Memory B cell (primary cell): ENCODE results near the gene FARP1.
"Not testable (repeated sequence)": the region's sequence is repeated elsewhere in the genome, so short reads cannot be mapped to it uniquely, and the experiment has no call there.

Experiments used
- ATAC-seq: fragments of 150-1000 bp; cut with Tn5 transposase; 2 replicates; pipeline ENCODE4 v1.10.0; 2021; ENCODE audit warnings: low read depth, mild to moderate bottlenecking, moderate library complexity
- DNase-seq, 2 donors: peaks; one replicate each; pipeline ENCODE4 v3.0.0; 2022; ENCODE audit warnings: low spot score in 2 of 2
- H3K27ac Mint-ChIP-seq: one replicate; pipeline ENCODE4 v1.8.0; 2022; ENCODE audit warnings: mild to moderate bottlenecking, moderate library complexity, mixed read lengths
- H3K27me3 Mint-ChIP-seq: one replicate; pipeline ENCODE4 v1.8.0; 2022; ENCODE audit warnings: mixed read lengths
- H3K36me3 Mint-ChIP-seq: one replicate; pipeline ENCODE4 v1.8.0; 2022; ENCODE audit warnings: mild to moderate bottlenecking, mixed read lengths
- H3K4me1 Mint-ChIP-seq: one replicate; pipeline ENCODE4 v1.8.0; 2022; ENCODE audit warnings: mixed read lengths
- H3K4me3 Mint-ChIP-seq: one replicate; pipeline ENCODE4 v1.8.0; 2022; ENCODE audit warnings: mild to moderate bottlenecking, moderate library complexity, mixed read lengths
- H3K9me3 Mint-ChIP-seq: one replicate; pipeline ENCODE4 v1.8.0; 2022; ENCODE audit warnings: mixed read lengths

Gene FARP1

GRCh38 chr13:98225036-98225940, 82.4 kb downstream of the FARP1 start:
- Mint-ChIP-seq H3K27me3 (peaks cover 4% of the 10 kb centered on the region), H3K4me3 (no peak overlapping the region), H3K4me1 (no peaks in the 10 kb centered on the region), H3K36me3 (no peaks in the 10 kb centered on the region), H3K27ac (no peak overlapping the region), H3K9me3 (no peaks in the 10 kb centered on the region)
- DNase-seq (no peak), ATAC-seq (no peak)

- H3K4me1 Mint-ChIP-seq, result no peaks in the 10 kb centered on the region
- peaks cover 4% of the 10 kb centered on the region for H3K27me3 Mint-ChIP-seq
- ATAC-seq (no peak), DNase-seq (no peak)
- H3K4me3 Mint-ChIP-seq, result no peak overlapping the region
- no peaks in the 10 kb centered on the region for H3K36me3 Mint-ChIP-seq
- peaks cover 2% of the 10 kb centered on the region for H3K9me3 Mint-ChIP-seq
- no peak overlapping the region for H3K27ac Mint-ChIP-seq
Observed at GRCh38 chr13:98226496-98226895, 83.6 kb downstream of the FARP1 start.

GRCh38 chr13:98228661-98229341, 85.9 kb downstream of the FARP1 start:
- DNase-seq (no peak), ATAC-seq (no peak)
- Mint-ChIP-seq H3K27ac (no peak overlapping the region), H3K9me3 (peaks cover 2% of the 10 kb centered on the region), H3K4me3 (no peak overlapping the region), H3K4me1 (no peaks in the 10 kb centered on the region), H3K36me3 (no peaks in the 10 kb centered on the region), H3K27me3 (peaks cover 7% of the 10 kb centered on the region)

- DNase-seq, ATAC-seq, H3K27ac Mint-ChIP-seq, H3K36me3 Mint-ChIP-seq, H3K4me1 Mint-ChIP-seq, H3K27me3 Mint-ChIP-seq, H3K4me3 Mint-ChIP-seq, H3K9me3 Mint-ChIP-seq: not testable (repeated sequence)
Observed at GRCh38 chr13:98230762-98231161, 87.9 kb downstream of the FARP1 start.

GRCh38 chr13:98232456-98232855, 89.6 kb downstream of the FARP1 start:
- Mint-ChIP-seq H3K36me3 (no peaks in the 10 kb centered on the region), H3K27me3 (peaks cover 2% of the 10 kb centered on the region), H3K9me3 (peaks cover 2% of the 10 kb centered on the region), H3K4me1 (no peaks in the 10 kb centered on the region), H3K27ac (no peak overlapping the region), H3K4me3 (no peak overlapping the region)
- DNase-seq, result no peak
- no peak for ATAC-seq

DNA sequence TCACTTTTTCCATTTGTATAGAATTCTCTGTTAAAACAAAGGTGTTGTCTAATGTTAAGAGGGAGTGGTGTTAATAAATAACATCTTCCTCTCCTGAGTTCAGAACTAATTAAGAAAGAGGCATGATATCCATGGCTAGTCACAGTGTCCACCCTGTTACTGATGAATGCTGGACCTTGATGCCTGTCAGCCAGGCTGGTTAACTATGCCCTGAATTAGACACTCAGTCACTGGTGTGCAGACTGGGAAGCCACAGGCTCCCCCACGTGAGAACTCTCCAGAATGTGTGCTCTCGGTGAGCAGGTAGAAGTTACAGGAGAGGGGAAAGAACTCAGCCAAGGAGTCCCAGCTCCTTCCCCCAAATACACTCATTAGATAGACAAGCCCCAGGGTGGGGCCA, 90.2 kb downstream of the FARP1 start:
- peaks cover 2% of the 10 kb centered on the region for H3K9me3 Mint-ChIP-seq
- H3K27ac Mint-ChIP-seq, result no peak overlapping the region
- H3K4me1 Mint-ChIP-seq, result no peaks in the 10 kb centered on the region
- ATAC-seq, result no peak
- peaks cover 2% of the 10 kb centered on the region for H3K27me3 Mint-ChIP-seq
- H3K4me3 Mint-ChIP-seq, result no peak overlapping the region
- no peak for DNase-seq
- no peaks in the 10 kb centered on the region for H3K36me3 Mint-ChIP-seq

DNA sequence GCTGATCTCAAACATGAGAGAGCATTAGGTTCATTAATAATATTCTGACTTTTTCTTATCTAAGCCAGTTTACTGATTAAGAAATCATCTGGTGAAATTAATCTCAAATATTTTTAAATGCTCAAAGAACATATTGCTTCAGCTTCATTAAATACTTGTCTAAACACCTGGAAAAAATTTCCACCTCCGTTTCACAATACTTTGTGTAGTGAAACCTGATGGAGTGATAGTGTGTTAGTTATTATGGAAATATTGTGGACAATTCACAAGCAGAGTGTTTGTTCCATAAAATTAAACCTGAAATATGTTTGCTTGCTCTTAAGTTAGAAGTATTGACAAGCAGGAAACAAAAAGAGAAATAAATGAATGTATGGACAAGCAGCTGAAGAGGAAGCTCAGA, 91.5 kb downstream of the FARP1 start:
- Mint-ChIP-seq H3K4me1 (no peaks in the 10 kb centered on the region), H3K9me3 (peaks cover 2% of the 10 kb centered on the region), H3K27me3 (peaks cover 2% of the 10 kb centered on the region), H3K4me3 (no peak overlapping the region), H3K36me3 (no peaks in the 10 kb centered on the region), H3K27ac (no peak overlapping the region)
- ATAC-seq (no peak), DNase-seq (no peak)

- ATAC-seq, result no peak
- DNase-seq, result no peak
- H3K27ac Mint-ChIP-seq, result no peak overlapping the region
- H3K36me3 Mint-ChIP-seq, result no peaks in the 10 kb centered on the region
- H3K27me3 Mint-ChIP-seq, result peaks cover 2% of the 10 kb centered on the region
- H3K9me3 Mint-ChIP-seq, result no peaks in the 10 kb centered on the region
- no peak overlapping the region for H3K4me3 Mint-ChIP-seq
- H3K4me1 Mint-ChIP-seq, result no peaks in the 10 kb centered on the region
Observed at GRCh38 chr13:98236197-98236596, 93.3 kb downstream of the FARP1 start.

- no peak for DNase-seq
- Mint-ChIP-seq H3K9me3 (no peaks in the 10 kb centered on the region), H3K27ac (no peak overlapping the region), H3K27me3 (peaks cover 2% of the 10 kb centered on the region), H3K36me3 (no peaks in the 10 kb centered on the region), H3K4me3 (no peak overlapping the region), H3K4me1 (no peaks in the 10 kb centered on the region)
- no peak for ATAC-seq
Observed at GRCh38 chr13:98237331-98237730, 94.4 kb downstream of the FARP1 start.

DNA sequence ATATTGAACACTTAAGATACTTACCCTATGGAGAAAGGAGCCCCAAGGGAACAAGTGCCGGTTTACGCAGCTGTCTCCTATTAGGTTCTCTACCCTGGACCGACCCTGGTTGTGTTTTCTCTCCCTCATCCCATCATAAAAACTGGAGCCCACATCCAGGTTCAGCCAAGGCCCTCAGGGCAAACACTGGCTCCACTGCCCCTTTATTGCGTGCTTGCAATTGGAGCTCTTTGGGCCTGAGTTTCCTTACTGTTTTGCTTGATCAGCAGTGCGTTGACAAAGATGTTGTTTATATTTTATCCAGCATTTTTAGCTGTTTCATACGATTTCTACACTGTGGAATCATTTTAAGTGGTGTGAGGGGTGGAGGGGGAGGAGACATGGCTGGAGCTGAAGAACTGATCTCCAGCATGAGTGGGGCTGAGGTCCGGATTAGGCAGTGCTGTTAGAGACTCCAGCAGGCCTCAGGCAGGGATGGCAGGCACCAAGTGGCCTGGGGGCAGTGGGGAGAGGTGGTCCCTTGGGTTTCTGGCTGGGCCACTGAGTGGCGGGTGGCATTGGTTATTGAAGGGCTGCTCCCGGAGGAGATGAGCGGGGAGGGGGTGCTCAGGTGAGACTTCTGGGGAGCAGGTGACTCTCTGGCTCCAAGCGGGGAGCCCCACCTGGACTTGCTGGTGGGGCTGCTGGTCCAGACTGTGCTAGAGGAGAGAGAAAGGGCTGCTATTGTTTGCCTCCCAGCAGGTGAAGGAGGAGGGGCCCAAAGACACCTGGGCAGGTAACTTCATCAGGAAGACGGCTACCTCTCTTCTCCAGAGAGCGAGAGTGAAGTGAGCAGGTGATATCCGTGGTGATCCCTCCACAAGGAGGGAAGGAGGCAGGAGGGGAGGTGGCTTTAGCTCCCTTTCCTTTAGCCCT, 96.5 kb downstream of the FARP1 start:
- H3K27me3 Mint-ChIP-seq, result no peaks in the 10 kb centered on the region
- DNase-seq (no peak), ATAC-seq (no peak)
- no peaks in the 10 kb centered on the region for H3K36me3 Mint-ChIP-seq
- H3K4me3 Mint-ChIP-seq, result no peak overlapping the region
- no peaks in the 10 kb centered on the region for H3K9me3 Mint-ChIP-seq
- H3K27ac Mint-ChIP-seq, result no peak overlapping the region
- H3K4me1 Mint-ChIP-seq, result no peaks in the 10 kb centered on the region

GRCh38 chr13:98240135-98240534, 97.2 kb downstream of the FARP1 start:
- DNase-seq (no peak), ATAC-seq (no peak)
- no peaks in the 10 kb centered on the region for H3K27me3 Mint-ChIP-seq
- H3K4me1 Mint-ChIP-seq, result no peaks in the 10 kb centered on the region
- H3K4me3 Mint-ChIP-seq, result no peak overlapping the region
- H3K27ac Mint-ChIP-seq, result no peak overlapping the region
- no peaks in the 10 kb centered on the region for H3K9me3 Mint-ChIP-seq
- no peaks in the 10 kb centered on the region for H3K36me3 Mint-ChIP-seq

- no peaks in the 10 kb centered on the region for H3K4me1 Mint-ChIP-seq
- ATAC-seq, result no peak
Observed at GRCh38 chr13:98240974-98241373, 98.1 kb downstream of the FARP1 start.

DNA sequence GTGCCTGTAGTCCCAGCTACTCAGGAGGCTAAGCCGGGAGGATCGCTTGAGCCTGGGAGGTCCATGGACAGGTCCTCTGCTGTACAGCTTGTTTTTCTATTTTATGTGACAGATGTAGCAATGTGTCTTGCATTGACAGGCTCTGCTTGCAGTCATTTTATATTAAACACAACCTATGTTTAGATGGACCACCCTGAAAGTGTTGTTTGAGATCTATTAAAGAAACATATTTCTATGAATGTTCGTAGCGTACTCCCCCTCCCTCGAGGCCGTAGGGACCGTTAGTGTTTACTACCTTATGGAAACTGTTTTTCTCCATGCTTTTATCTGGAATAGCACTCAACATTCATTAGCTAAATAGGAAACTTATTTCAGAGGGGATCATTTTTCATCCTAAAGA, 99.1 kb downstream of the FARP1 start:
- no peak overlapping the region for H3K27ac Mint-ChIP-seq
- H3K4me1 Mint-ChIP-seq, result no peaks in the 10 kb centered on the region
- peaks cover 3% of the 10 kb centered on the region for H3K27me3 Mint-ChIP-seq
- DNase-seq (no peak), ATAC-seq (no peak)
- H3K4me3 Mint-ChIP-seq, result no peak overlapping the region
- no peaks in the 10 kb centered on the region for H3K36me3 Mint-ChIP-seq
- H3K9me3 Mint-ChIP-seq, result no peaks in the 10 kb centered on the region

More at GRCh38 chr13:98240974-98241373, 98.1 kb downstream of the FARP1 start:
- no peaks in the 10 kb centered on the region for H3K27me3 Mint-ChIP-seq
- no peak overlapping the region for H3K27ac Mint-ChIP-seq
- no peak for DNase-seq
- no peaks in the 10 kb centered on the region for H3K36me3 Mint-ChIP-seq
- H3K9me3 Mint-ChIP-seq, result no peaks in the 10 kb centered on the region
- H3K4me3 Mint-ChIP-seq, result no peak overlapping the region

GRCh38 chr13:98242403-98242802, 99.5 kb downstream of the FARP1 start:
- no peaks in the 10 kb centered on the region for H3K36me3 Mint-ChIP-seq
- no peak overlapping the region for H3K4me3 Mint-ChIP-seq
- no peak overlapping the region for H3K27ac Mint-ChIP-seq
- ATAC-seq, result no peak
- DNase-seq, result no peak
- no peaks in the 10 kb centered on the region for H3K4me1 Mint-ChIP-seq
- H3K27me3 Mint-ChIP-seq, result peaks cover 6% of the 10 kb centered on the region
- no peaks in the 10 kb centered on the region for H3K9me3 Mint-ChIP-seq
